GM19043 (cell line): ENCODE measurements around the gene ITGAD.
"Not testable (repeated sequence)": the region's sequence is repeated elsewhere in the genome, so short reads cannot be mapped to it uniquely, and the experiment has no call there.

Experiments used
- ATAC-seq: cut with Tn5 transposase; IDR thresholded peaks from one replicate; pipeline ENCODE4 v1.9.1; 2021; ENCODE audit warnings: low read depth; ENCODE audit not compliant: unreplicated experiment

Gene ITGAD

DNA sequence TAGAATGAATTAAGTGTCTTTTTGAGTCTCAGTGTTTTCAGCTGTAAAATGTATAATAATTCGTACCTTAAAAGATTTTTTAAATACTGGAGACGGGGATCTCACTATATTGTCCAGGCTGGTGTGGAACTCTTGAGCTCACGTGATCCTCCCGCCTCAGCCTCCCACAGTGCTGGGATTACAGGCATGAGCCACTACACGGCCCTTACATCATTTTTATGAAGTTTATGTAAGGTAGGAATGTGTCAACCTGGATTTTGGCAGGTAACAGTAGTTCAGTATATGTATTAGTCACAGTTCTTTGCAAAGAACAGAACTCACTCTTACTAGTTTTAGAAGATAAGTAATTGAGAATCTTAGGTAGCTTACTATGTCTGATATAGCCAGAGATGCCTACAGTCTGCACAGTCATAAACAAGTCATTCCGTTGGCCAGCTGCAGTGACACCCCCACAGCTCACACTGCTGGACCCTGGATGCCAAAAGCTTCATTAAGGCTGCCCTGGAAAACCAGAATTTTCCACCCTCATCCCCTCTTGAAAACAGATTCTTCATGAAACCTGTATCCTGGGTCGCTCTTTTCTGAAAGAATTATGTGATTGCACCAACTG is 35.6 kb downstream of the ITGAD start:
- no peak for ATAC-seq

DNA sequence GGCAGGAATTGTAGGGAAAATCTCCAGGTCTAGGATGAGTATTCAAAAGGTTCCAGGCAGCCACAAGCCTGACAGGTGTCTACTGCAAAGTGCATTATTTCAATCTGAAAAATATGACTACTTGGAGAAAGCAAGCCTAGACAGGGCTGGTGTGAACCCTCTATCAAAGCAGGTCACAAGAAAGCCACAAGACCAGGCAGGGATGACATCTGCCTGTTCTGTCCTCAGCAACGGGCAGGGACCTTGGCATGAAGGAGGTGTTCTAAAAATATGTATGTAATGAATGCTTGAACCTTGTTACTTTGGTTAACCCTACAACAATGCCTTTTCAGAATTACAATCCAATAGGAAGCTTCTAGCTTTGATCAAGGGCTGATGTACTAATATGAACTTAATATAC is 36.2 kb downstream of the ITGAD start:
- no peak for ATAC-seq

DNA sequence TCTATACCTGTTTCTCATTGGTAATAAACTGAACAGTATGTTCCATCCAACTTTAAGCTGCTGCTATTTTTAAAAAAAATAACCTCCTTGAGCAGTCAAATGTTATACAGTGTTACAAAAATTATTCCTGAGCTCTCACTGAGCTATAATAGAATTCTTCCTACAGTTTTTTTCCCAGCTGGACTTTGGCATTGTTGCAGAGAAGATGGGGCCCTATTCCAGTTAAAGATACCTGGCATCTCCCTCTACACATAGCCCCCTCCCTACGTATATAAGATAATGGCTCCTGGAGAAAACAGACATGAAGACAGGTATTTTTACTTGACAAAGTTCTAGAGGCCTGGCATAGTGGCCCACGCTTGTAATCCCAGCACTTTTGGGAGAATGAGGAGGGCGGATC is 36.7 kb downstream of the ITGAD start:
- no peak for ATAC-seq

DNA sequence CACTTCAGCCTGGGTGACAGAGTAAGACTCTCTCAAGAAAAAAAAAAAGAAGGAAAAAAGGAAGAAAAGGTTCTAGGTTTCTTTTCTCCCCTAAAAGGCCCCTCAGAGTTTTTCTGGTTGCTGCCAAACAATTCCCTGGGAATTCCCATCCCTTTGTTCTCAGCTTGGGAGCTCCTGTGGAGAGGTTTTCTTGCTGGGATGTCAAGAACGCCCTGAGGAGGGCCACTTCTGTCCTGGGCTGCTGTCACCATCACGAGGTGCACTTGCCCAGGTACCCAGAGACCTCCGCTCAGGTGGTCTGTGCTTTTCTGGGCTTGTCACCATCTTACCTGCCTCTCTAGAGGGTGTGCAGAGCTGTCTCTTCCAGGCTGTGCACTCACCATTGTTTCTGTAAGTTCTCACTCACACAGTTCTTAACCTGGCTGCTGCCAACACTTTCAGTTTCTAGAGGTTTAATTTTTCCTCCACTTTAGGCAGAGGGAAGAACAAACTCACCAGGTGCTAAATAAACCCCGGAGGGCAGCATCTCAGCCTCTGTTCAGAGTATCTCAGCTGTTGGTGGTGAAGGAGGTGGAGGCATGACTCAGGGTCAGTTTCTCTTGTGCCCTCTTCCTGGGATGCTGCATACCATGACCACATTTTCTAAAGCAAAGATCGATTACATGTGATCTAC is 37.4 kb downstream of the ITGAD start:
- no peak for ATAC-seq

DNA sequence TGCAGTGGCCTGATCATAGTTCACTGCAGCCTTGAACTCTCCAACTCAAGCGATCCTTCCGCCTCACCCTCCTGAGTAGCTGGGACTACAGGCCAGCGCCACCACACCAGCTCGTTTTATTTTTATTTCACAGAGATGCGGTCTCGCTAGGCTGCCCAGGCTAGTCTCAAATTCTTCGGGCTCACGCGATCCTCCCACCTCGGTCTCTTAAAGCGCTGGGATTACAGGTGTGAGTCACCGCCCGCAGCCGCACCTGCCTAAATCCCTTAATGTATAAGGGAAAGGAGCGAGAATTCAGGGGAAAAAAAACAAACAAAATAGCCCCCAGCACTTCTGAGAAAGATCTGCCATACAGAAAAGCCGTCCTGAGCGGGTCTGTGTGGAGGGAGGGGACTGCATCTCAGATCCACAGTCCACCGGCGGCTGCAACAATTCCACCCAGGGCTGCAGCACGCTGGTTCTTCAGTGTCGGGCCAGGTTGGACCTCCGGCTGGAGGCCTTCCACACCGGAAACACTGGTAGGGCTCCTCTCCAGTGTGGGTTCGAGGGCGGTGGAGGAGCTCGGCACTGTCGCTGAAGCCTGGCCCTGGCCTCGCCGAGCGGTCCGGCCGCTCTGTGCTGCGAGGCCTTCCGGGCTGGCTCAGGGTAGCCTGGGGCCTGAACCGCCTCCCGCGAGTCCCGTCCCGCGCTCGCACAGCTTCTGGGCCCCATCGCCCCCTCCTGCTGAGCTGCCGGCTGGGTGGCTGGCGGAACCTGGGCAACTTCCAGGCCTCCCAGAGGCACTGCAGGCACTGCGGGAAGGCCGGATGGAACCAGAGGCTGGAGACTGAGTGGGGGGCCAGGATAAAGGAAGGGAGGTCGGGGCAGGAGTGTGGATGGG is 42.4 kb downstream of the ITGAD start:
- ATAC-seq = no peak

DNA sequence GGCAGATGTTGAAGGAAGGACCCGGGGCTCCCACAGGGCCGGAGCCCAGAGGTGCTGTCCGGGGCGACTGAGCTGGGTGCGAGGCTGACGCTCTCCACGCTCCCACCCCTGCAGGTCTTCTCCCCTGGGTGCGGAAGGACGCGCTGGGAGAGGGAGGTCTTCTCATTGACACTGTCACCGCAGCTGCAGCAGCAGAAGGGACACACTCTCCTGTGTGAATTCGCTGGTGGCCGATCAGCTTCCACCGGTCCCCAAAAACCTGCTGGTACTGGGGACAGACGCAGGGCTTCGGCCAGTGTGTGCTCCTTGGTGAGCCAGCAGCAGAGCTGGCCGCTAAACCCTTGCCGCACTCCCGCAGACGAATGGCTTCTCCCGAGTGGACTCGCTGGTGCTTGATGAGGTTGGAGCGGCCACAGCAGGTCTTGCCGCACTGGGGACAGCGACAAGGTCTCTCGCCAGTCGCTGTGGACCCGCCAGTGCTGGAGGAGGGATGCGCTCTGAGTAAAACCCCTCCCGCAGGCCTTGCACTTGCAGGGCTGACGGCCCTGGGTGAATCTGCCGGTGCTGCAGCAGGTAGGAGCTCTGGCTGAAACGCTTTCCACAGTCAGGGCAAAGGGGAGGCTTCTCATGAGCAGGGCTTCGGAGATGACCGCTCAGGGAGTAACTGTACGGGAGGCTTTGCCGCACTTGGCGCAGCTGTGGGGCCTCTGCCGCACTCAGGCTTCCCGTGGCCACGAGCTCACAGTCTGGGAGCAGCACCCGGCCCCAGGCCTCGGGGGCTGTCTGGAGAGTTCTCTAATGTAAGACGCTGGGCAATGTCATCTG is 43.3 kb downstream of the ITGAD start:
- ATAC-seq = no peak

DNA sequence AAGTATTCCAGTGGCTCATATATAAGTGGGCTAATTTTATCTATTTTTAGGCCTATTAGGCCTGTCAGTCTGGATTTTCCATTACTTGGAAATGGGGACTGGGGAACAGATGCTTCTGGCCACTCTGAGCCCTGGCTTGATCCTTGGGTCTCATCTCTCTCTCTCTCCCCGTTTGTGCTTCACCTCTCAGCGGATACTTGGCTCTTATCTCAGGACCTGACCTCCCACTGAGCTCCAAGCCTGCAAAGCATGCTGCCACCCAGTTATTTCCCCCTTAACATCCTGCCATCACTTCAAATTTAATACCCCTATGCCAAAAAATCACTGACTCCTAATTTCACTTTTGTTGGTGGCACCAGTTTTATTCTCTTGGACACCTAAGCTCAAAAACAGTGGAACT is 45.3 kb downstream of the ITGAD start:
- ATAC-seq = no peak

DNA sequence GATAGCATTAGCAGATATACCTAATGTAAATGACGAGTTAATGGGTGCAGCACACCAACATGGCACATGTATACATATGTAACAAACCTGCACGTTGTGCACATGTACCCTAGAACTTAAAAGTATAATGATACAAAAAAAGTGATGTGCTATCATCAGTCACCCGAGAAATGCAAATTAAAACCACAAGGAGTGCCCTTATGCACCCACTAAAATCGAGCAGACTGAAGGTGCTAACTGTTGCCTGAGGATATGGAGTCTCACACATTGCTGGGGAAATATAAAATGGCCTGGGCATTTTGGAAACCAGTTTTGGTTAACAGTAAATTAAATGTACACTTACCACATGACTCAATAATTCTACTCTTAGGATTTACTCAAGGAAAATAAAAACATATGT is 45.9 kb downstream of the ITGAD start:
- not testable (repeated sequence) for ATAC-seq

DNA sequence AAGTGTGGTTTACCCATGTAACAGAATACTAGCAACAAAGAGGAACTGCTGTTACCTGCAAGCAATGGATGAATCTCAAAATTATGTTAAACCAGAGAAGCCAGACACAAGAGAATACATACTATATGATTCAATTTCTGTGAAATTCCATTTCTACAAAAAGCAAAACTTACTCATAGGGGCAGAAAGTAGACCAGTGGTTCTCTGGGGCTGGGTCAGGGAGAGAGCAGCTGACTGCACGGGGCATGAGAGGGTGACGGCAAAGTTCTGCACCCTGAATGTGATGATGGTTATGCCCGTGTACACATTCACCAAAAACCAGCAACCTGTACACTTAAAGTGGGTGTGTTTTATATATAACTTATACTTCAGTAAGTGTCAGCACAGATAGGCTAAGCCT is 46.4 kb downstream of the ITGAD start:
- no peak for ATAC-seq

DNA sequence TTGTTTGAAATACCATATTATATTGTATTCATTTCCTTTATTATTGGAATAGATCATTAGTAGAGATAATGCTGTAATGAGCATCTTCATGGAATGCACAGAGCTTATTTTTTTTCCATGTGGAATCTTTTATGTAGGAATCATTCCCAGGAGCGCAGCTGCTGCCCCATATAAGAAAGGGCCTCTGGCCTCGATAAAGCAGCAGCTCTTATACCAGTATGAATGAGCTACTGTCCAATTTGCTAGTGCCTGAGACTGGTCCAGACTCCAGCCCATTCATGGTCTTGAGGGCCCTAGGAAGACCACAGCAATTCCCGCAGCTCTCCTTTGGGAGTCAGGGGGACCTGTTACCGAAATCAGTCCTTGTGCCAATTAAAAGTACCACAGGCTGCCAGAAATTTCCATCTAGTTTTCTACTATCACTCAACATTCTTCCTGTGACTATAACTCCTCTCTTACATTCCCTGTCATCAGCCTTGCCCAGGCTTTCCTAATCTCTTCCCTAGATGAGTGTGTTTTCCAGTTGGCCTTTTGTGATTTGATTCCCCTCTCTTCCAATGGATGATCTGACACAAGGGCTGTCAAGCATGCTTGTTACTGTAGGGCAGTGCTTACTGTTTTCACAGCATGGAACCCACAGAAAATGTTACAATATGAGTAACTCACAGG is 47.5 kb downstream of the ITGAD start:
- no peak for ATAC-seq

DNA sequence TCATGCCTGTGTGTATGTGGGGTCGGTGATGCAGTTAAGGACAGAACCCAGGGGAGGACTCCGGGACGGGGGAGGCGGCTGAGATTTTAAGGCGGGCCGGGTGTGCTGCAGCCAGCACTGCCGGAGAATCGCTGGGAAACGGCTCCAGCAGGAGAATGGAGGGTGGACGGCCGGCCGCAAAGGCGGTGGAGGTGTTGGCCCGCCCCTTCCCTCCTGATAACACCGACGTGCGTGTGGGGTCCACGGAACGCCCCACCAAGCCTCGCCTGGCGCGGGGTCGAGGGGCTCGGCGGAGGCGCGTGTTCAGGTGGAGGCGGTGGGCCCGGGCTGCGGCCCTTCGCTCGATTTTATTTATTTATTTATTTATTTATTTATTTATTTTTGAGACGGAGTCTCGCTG is 48.8 kb downstream of the ITGAD start:
- ATAC-seq = no peak

DNA sequence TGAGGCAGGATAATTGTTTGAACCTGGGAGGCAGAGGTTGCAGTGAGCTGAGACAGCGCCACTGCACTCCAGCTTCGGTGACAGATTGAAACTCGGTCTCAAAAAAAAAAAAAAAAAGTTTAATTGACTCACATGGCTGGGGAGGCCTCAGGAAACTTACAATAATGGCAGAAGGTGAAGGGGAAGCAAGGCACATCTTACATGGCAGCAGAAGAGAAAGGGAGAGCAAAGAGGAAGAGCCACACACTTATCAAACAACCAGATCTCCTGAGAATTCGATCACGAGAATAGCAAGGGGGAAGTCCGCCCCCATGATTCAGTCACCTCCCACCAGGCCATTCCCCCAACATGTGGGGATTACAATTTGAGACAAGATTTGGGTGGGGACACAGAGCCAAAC is 52.8 kb downstream of the ITGAD start:
- ATAC-seq = not testable (repeated sequence)

DNA sequence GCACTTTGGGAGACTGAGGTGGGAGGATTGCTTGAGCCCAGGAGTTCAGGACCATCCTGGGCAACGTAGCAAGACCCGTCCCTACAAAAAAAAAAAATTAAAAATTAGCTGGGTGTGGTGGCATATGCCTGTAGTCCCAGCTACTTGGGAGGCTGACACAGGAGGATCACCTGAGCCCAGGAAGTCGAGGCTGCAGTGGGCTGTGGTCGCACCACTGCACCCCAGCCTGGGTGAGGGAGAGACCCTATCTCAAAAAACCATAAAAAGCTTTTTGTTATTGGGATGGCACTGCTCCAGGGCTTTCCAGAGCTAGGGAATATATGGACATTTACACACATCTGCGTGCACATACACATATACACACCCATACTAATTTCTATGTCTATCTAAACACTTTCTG is 58.1 kb downstream of the ITGAD start:
- ATAC-seq = no peak

DNA sequence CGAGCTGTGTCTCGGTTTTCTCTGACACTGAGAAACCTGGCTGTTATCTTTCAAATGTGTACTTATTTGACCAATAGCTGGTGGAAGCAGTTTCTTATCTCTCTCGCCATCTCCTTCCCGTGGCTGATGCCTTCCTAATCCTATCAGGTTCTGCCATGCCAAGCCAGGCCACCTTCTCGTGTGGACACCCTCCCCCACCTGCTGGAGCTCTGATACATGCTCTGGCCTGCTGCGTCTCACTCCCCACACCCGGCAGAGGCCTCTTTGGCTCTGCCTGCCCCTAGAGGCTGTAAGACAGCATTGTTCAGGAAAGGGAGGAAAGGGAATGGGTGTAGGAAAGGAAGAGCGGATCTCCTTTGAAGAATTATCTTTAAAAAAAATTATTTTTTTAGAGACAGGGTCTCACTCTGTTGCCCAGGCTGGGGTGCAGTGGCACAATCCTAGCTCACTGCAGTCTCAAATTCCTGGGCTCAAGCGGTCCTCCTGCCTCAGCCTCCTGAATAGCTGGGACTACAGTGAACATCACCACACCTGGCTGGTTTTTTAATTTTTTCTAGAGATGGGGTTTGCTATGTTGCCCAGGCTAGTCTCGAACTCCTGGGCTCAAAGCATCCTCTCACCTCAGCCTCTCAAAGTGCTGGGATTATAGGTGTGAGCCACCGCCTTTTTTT is 58.7 kb downstream of the ITGAD start:
- ATAC-seq = no peak

DNA sequence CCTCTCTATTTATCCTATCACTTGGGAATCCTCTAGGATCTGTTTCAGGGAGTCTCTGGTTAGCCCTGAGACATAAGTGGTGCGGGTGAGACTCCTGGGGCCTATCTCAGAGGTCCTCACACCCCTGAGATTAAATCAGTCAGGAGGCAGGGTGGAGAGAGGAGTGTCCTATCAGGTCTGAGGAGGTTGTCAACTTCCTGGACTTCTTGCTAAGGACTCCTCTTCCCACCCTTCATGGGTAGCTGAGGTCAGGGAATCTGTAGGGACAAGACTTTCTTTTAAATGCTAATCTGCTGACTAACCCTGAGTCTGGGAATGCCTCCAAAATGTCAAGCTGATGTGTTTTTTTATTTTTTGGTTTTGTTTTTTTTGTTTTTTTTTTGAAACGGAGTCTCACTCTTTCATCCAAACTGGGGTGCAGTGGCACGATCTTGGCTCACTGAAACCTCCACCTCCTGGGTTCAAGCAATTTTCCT is 59.5 kb downstream of the ITGAD start:
- no peak for ATAC-seq

DNA sequence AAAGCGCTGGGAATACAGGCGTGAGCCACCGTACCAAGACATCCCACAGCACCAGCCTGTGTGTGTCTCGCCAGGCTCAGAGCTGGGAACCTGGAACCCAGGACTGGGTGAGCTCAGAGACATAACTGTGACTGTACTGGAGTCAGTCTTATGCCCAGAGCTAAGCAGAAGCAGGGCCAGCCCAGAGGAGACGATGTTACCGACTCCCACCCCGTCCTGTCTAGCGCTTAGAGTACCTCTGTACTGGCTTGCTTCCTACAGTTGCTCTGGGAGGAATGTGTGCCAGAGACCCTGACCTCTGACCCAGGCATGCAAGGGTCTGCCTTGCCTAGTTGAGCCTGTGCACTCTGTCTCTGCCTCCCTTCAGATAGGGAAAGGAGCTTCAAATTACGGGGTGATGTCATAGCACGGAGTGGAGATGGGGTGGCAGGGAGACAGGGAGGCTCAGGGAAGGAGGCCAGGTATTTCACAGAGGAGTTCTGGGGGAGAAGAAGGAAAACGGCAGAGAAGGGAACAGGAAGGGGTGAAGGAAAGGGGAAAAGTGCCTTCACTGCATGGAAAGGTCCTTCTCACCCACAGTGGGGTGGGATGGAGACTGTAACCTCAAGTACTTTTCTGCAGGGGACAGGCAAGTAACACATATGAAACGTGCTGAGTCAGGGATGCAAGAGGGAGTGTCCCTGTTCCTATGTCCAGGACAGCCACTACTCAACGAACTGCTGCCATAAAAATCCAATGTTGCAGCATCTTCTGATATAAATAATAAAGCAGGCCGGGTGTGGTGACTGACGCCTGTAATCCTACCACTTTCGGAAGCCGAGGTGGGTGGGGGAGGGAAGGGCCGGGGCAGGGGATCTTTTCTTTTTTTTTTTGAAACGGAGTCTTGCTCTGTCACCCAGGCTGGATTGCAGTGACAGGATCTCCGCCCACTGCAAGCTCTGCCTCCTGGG is 60.4 kb downstream of the ITGAD start:
- no peak for ATAC-seq

DNA sequence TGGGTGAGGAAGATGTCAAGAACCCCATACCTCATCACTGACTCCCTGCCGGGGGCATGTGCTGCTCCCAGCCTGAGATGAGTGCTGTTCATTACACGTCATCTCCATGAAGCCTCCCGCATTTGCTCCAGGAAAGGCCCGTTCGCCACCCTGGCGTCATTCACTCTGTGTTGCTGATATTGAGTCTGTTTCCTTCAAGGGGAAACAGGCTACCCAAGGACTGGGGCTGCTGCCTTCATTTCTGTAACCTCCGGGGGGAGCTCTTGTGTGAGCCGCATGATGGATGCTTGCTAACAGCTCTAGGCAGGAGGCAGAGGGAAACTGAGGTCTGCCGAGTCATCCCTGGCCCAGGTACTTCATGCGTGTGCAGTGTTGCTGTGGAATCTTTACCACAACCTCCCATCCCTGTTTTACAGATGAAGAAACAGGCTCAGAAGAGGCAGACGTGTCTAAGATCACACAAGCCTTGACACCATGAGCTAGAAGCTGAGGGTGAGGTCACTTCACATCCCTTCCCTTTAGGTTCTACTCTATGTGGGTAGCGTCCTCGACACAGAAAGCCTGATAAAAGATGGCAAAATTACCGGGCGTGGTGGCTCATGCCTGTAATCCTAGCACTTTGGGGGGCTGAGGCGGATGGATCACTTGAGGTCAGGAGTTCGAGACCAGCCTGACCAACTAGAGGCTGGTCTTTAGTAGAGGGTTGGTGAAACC is 62.6 kb downstream of the ITGAD start:
- no peak for ATAC-seq

DNA sequence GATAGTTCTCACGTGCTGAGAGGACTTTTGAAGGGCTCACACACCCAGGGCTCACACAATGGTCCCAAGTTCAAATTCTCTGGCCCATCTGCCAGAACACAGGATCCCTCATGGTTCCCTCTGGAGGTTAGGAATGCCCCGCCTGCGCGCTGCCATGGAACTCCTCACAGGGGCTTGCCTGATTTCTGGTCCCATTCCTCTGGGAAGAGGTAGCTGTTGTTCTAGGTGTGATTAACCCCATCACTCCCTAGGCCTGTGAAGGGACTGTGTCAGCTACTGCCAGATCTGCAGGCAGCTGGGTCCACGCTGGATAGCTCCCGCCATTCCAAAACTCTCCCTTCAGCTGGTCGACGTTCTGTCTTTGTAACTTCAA is 63.8 kb downstream of the ITGAD start:
- no peak for ATAC-seq
